Measurements from ENCODE around the gene NDUFV1.
"Not testable (repeated sequence)": the region's sequence is repeated elsewhere in the genome, so short reads cannot be mapped to it uniquely, and the experiment has no call there.

NDUFV1 gene

DNA sequence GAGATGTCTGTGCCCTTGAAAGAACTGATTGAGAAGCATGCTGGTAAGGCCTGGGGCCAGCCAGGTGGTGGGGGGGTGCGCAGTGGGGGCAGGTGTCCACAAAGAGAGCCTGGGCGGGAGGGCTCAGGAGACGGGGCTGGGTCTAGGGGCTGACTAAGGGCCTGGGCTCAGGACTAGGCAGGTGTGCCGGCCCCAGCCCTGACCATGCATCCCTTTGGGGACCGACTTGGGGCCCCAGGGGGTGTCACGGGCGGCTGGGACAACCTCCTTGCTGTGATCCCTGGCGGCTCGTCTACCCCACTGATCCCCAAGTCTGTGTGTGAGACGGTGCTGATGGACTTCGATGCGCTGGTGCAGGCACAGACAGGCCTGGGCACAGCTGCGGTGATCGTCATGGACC, 4.4 kb downstream of the NDUFV1 start:
- no peak for DNase-seq (ENCODE audit: low read depth in 1 of 2, low spot score in 1 of 2)

DNA sequence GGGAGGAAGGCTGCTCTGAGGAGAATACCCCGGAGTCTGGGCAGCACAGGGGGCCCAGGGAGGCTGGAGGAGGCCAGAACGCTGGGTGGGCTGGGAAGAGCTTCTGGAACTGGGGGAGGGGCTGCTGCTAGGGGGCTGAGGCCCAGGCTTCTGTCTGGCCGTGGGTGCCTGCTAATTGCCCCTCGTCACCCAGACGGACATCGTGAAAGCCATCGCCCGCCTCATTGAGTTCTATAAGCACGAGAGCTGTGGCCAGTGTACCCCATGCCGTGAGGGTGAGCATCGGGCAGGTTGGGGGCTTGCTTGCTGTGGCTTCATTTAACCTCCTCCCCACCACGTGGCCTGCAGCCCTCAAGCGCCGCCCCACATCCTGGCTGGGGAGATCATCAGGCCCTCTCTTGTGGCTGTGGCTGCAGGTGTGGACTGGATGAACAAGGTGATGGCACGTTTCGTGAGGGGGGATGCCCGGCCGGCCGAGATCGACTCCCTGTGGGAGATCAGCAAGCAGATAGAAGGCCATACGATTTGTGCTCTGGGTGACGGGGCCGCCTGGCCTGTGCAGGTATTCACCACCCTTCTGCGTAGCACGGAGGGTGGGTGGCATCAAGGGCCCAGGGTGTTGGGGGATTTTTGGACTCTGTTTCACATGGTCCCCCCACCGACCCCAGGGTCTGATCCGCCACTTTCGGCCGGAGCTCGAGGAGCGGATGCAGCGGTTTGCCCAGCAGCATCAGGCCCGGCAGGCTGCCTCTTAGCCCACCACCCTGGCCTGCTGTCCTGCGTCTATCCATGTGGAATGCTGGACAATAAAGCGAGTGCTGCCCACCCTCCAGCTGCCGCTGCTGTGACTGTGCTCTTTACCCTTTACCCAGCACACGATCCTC, 5.2 kb downstream of the NDUFV1 start:
- no peak for DNase-seq (ENCODE audit: low read depth in 1 of 2, low spot score in 1 of 2)

DNA sequence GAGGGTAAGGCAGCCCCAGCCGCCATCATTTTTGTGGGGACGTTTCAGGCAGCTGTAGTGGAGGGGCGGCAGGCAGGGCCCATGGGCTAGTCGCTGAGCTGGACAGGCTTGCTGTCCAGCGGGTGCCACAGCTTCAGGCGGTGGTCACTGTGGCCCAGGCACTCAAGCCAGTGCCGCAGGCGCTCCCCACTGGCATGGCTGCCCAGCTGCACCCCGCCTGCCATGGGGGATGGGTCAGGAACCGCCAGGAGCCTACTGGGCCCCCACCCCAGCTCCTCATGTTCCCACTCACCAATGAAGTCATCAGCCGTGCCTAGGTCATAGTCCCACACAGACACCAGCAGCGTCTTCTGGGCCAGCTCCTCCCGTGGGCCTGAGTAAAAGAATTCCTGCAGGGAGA, 6.0 kb downstream of the NDUFV1 start:
- DNase-seq (ENCODE audit: low read depth in 1 of 2, low spot score in 1 of 2), result no peak

DNA sequence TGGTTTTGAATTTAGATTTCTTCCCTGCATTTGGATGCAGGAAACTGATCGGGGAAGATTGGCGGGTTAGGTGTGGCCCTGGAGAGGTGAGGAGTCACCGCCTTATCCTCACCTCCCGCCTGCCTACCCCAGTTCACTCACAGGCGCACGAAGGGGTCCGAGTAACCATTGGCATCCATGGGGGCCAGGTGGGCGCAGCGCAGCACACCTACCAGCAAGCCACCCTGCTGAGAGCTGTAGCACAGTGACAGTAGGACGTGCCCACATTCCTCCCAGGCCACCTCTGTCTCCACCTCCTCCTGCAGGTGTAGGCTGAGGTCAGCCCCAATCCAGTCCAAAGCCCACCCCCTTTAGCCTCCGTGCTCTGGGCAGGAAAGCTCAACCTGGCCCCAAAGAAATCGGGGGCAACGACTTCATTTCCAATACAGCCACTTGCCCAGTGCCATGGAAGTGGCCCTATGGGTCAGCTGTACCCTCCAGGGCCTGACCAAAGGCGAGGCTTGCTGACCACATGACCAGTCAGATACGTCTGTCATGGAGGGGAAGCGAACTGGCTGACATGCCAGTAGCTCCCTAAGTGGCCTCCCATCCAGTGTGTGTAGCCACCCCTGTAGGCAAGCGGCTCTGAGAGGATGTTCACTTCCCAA, 6.7 kb downstream of the NDUFV1 start:
- no peak for DNase-seq (ENCODE audit: low read depth in 1 of 2, low spot score in 1 of 2)

DNA sequence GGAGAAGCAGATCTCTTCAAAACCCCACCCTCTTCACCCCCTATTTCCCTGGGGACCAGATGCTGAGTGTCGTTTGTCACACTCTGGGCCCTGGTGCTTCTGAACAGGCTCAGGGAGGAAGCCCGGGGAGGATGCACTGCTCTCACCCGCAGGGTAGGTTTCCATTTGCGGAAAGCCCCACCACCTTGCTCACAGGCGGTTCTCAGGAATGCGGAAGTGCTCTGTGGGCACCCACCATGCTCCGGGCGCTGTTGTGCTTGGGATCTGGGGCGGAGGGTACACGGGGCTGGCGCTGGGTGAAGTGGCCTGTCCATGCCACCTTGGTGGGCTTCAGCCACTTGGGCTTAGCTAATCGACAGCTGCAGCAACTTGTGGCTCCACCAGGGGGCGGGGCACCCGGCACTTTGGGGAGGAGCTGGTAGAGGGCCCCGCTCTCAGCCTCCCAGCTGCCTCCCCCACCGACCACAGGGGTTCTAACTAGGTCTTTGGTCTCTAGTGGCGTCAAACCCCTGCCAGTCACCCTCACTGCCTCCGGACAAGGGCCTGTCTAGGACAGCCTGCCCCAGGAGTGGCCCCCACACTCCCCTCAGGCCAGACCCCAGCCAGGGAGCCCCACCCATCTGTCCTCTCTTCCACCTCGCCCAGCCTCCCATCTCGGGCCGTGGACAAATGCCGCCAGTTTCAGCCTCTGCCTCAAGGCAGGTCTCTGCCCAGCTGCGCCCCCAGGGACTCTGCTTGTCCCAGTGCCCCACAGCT, 7.4 kb downstream of the NDUFV1 start:
- DNase-seq (ENCODE audit: low read depth in 1 of 2, low spot score in 1 of 2), result peak; percentile 60 to 74

DNA sequence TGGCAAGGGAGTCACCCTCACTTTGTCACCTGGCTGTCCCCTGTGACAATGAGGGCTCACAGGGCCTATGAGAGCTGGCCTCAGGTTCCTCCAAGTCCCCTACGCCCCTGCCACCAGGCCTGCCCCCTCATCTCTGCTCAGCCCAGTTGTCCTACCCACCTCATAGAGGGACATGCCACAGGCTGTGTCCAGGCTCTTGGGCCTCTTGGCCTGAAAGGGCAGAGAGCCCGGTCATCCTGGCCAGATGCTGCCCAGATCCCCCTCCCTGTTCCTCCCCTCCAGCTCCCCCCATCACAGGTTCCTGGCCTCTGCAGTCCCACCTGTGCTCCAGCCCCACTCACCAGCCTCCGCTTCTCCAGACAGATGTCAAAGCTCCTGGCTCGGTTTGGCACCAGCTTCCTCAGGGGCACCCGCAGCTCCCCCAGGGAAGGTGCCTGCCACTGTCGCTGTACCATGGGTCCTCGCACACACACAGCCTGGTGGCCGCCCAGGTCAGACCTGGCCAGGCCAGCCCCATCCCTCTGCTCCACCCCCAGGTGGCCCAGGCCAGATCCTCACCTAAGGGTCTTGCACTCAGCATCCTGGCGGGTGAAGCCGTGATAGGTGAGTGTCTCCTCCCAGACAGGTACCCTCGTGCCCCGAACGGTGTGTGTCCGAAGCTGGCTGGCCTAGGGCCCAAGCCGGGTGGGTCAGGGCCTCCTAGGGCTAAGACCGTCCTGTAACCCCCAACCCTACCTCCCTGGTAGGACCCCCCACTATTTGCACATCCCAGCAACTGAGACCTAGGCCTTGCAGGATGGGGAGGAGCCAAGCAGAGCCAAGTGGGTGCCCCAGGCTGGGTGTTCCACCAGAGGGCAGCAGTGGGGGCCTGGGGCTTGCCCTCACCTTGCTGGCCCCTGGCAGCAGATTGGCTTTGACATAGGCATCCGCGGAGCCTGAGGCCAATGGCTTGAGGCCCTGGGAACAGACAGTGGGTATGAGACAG, 8.3 kb downstream of the NDUFV1 start:
- DNase-seq (ENCODE audit: low read depth in 1 of 2, low spot score in 1 of 2), result no peak

DNA sequence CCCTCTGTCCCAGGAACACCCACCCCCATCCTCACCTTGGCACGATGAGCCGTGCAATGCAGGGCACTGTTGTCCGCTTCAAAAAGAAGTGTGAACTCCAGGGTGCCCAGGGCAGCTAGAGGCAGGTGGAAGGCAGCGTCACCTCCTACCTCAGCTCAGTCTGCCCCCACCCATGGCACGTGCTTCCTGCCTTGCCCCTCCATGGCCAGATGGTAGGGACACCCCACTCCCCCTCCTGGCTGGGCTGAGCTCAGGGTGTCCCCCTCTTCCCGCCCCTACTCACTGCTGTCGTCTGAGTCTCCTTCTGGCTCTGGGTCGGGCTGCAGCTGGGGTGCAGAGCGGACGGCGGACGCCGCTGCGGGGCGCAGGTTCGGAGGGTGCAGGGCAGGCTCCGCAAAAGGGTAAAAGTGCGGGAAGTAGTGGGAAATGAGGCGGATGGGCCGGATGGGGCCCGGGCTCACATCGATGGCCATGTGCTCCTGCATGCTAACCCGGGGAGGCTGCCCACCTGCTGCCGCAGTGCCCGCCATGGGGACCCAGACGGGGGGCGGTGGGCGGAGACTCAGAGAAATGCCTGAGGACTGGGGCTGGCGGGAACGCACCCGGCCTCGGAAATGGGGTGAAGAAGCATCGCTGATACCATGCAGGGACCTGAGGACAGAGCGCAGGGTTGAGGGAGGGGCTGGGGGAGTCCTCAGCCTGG, 9.1 kb downstream of the NDUFV1 start:
- no peak for DNase-seq (ENCODE audit: low read depth in 1 of 2, low spot score in 1 of 2)

DNA sequence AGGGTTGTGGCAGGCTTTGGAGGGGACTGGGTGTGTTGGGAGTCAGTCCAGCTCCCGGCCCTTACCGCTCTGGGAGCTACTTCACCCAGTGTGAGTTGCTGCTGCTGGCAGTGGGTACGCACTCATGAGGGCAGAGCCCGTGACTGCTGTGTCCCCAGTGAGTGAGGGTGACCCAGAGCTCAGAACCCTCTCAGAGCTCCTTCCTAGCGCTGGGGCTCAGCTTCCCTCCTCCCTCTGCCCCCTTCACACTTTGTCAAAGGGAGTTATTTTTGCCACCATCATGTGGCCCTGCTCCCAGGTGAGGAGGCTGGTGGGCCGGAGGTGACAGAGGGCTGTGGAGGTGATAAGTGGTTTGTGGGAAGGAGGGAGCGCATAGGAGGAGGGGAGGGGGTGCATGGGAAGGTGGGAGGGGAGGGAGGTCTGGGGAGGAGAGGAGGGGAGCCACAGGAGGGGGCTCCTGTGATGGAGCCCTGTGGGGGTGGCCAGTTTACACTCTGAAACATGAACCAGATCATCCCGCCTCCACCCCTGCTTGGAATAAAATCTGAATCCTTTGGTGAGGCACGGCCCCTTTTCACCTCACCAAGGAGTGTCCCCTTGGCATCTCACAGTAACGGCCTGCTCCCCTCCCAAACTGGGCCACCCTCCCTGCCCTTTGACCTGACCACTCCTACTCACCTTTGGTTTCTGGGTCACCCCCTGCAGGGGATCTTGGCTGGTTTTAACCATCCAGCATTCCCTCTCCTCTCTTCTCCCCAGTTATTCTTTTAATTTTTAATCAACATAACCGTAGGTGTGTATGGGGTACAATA, 9.9 kb downstream of the NDUFV1 start:
- DNase-seq (ENCODE audit: low read depth in 1 of 2, low spot score in 1 of 2), result no peak

DNA sequence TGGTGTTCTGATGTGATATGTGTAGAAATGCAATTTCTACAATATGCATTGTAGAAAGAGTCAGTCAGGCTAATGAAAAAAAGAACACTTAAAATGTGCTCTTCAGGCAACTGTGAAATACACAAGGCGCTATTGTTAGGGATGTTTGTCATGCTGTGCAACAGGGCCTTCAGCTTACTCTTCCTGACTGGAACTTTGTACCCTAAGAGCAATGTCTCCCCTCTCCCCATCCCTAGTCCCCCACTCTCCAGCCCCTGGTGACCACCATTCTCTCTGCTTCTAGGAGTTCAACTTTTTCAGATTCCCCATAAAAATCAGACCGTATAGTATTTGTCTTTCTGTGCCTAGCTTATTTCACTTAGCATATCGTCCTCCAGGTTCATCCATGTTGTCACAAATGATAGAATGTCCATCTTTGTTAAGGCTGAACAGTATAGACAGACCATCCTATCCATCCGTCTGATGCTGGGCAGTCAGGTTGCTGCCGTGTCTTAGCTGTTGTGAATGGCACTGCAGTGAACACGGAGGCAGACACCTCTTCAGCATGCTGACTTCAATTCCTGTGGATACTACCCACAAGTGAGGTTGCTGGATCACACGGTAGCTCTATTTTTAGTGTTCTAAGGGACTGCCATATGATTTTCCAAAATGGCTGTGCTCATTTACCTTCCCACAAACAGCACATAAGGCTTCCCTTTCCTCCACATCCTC, 10.7 kb downstream of the NDUFV1 start:
- DNase-seq (ENCODE audit: low read depth in 1 of 2, low spot score in 1 of 2), result no peak

DNA sequence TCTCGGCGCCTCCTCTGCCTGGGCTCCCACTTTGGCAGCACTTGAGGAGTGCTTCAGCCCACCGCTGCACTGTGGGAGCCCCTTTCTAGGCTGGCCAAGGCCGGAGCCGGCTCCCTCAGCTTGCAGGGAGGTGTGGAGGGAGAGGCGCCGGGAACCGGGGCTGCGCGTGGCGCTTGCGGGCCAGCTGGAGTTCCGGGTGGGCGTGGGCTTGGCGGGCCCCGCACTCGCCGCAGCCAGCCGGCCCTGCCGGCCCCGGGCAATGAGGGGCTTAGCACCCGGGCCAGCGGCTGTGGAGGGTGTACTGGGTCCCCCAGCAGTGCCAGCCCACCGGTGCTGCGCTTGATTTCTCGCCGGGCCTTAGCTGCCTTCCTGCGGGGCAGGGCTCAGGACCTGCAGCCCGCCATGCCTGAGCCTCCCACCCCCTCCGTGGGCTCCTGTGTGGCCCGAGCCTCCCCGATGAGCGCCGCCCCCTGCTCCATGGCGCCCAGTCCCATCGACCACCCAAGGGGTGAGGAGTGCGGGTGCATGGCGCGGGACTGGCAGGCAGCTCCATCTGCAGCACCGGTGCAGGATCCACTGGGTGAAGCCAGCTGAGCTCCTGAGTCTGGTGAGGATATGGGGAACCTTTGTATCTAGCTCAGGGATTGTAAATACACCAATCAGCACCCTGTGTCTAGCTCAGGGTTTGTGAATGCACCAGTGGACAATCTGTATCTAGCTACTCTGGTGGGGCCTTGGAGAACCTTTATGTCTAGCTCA, 12.3 kb downstream of the NDUFV1 start:
- DNase-seq (ENCODE audit: low read depth in 1 of 2, low spot score in 1 of 2), result not testable (repeated sequence)

DNA sequence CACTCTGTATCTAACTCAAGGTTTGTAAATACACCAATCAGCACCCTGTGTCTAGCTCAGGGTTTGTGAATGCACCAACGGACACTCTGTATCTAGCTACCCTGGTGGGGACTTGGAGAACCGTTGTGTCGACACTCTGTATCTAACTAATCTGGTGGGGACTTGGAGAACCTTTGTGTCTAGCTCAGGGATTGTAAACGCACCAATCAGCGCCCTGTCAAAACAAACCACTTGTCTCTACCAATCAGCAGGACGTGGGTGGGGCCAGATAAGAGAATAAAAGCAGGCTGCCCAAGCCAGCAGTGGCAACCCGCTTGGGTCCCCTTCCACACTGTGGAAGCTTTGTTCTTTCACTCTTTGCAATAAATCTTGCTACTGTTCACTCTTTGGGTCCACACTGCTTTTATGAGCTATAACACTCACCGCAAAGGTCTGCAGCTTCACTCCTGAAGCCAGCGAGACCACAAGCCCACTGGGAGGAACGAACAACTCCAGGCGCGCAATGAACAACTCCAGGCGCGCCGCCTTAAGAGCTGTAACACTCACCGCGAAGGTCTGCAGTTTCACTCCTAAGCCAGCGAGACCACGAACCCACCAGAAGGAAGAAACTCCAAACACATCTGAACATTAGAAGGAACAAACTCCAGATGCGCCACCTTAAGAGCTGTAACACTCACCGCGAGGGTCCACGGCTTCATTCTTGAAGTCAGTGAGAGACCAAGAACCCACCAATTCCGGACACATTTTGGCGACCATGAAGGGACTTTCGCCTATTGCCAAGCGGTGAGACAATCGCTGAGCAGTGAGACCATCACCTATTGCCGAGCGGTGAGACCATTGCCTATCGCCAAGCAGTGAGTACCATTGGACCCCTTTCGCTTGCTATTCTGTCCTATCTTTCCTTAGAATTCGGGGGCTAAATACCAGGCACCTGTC, 13.2 kb downstream of the NDUFV1 start:
- not testable (repeated sequence) for DNase-seq (ENCODE audit: low read depth in 1 of 2, low spot score in 1 of 2)

DNA sequence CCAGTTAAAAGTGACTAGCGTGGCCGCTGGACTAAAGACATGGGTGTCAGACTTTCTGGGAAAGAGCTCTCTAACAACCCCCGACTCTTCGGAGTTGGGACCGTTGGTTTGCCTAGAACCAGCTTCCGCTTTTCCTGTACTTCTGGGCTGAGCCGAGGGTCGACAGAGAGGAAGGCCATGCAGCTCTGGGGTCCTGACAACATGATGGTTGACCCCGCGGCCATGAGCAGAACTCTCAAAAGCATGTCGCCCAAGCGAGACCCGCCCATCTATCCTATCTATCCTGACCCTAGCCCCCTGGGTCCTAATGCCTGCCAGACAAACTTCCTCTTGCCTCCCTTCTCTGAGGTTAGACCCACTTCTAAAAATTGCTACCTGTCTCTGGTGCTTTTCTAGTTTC, 13.9 kb downstream of the NDUFV1 start:
- DNase-seq (ENCODE audit: low read depth in 1 of 2, low spot score in 1 of 2), result not testable (repeated sequence)

DNA sequence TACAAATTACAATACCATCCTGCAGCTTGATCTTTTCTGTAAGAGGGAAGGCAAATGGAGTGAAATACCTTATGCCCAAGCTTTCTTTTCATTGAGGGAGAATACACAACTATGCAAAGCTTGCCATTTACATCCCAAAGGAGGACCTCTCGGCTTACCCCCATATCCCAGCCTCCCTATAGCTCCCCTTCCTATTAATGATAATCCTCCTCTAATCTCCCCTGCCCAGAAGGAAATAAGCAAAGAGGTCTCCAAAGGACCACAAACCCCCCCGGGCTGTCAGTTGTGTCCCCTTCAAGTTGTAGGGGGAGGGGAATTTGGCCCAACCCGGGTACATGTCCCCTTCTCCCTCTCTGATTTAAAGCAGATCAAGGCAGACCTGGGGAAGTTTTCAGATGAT, 15.2 kb downstream of the NDUFV1 start:
- not testable (repeated sequence) for DNase-seq (ENCODE audit: low read depth in 1 of 2, low spot score in 1 of 2)

DNA sequence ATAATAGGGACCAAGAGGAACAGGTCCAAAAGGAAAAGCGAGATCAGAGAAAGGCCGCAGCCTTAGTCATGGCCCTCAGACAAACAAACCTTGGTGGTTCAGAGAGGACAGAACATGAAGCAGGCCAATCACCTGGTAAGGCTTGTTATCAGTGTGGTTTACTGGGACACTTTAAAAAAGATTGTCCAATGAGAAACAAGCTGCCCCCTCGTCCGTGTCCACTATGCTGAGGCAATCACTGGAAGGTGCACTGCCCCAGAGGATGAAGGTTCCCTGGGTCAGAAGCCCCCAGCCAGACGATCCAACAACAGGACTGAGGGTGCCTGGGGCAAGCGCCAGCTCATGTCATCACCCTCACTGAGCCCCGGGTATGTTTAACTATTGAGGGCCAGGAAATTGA, 16.2 kb downstream of the NDUFV1 start:
- DNase-seq (ENCODE audit: low read depth in 1 of 2, low spot score in 1 of 2), result not testable (repeated sequence)

DNA sequence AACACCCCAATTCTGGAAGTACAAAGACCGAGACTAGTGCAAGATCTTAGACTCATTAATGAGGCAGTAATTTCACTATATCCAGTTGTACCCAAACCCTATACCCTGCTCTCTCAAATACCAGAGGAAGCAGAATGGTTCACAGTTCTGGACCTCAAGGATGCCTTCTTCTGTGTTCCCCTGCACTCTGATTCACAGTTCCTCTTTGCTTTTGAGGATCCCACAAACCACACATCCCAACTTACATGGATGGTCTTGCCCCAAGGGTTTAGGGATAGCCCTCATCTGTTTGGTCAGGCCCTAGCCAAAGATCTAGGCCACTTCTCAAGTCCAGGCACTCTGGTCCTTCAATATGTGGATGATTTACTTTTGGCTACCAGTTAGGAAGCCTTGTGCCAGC, 17.1 kb downstream of the NDUFV1 start:
- not testable (repeated sequence) for DNase-seq (ENCODE audit: low read depth in 1 of 2, low spot score in 1 of 2)

DNA sequence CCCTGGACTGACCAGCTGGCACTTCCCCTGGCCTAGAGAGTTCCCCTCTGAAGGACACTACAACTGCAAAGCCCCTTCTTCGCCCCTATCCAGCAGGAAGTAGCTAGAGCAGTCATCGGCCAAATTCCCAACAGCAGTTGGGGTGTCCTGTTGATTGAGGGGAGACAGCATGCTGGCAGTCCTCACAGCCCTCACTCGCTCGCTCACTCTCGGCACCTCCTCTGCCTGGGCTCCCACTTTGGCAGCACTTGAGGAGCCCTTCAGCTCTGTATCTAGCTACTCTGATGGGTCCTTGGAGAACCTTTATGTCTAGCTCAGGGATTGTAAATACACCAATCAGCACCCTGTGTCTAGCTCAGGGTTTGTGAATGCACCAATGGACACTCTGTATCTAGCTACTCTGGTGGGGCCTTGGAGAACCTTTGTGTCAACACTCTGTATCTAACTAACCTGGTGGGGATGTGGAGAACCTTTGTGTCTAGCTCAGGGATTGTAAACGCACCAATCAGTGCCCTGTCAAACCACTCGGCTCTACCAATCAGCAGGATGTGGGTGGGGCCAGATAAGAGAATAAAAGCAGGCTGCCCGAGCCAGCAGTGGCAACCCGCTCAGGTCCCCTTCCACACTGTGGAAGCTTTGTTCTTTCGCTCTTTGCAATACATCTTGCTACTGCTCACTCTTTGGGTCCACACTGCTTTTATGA, 19.5 kb downstream of the NDUFV1 start:
- DNase-seq (ENCODE audit: low read depth in 1 of 2, low spot score in 1 of 2), result not testable (repeated sequence)
